Loucy (cell line): Measurements from ENCODE around the gene PAK4.

Experiments used
- H2AFZ ChIP-seq: fragments of 200-600 bp; sonication (generic); 2 replicates; pipeline ENCODE4 v1.6.0; 2016; ENCODE audit warnings: antibody characterized with exemption, mild to moderate bottlenecking, low read length, moderate library complexity
- H3F3A ChIP-seq: fragments of 200-600 bp; 2 replicates; pipeline ENCODE4 v1.6.0; 2016; ENCODE audit warnings: antibody characterized with exemption, low read depth, mild to moderate bottlenecking
- H3K27me3 ChIP-seq: fragments of 200-600 bp; sonication (generic); 2 replicates; pipeline ENCODE4 v1.6.1; 2014; ENCODE audit warnings: low read length, mild to moderate bottlenecking; ENCODE audit not compliant: insufficient read depth, poor library complexity, severe bottlenecking
- H3K36me3 ChIP-seq: fragments of 200-600 bp; sonication (generic); 2 replicates; pipeline ENCODE4 v1.6.1; 2016; ENCODE audit warnings: low read length; ENCODE audit not compliant: insufficient read depth
- H3K4me1 ChIP-seq: fragments of 200-600 bp; sonication (generic); 2 replicates; pipeline ENCODE4 v1.5.1; 2014; ENCODE audit warnings: low read length, mild to moderate bottlenecking; ENCODE audit not compliant: insufficient read depth, poor library complexity, severe bottlenecking
- H3K4me2 ChIP-seq: fragments of 200-600 bp; sonication (generic); 2 replicates; pipeline ENCODE4 v1.6.0; 2014; ENCODE audit warnings: antibody characterized with exemption, low read length, low read depth, mild to moderate bottlenecking; ENCODE audit not compliant: poor library complexity, severe bottlenecking
- H3K4me3 ChIP-seq: fragments of 200-600 bp; sonication (generic); 2 replicates; pipeline ENCODE4 v1.5.1; 2014; ENCODE audit warnings: low read length, mild to moderate bottlenecking, mixed read lengths; ENCODE audit not compliant: poor library complexity, severe bottlenecking
- H3K79me2 ChIP-seq: fragments of 200-600 bp; sonication (generic); 2 replicates; pipeline ENCODE4 v1.6.1; 2014; ENCODE audit warnings: low read length; ENCODE audit not compliant: insufficient read depth
- H3K9ac ChIP-seq: fragments of 200-600 bp; sonication (generic); 2 replicates; pipeline ENCODE4 v1.6.0; 2014; ENCODE audit warnings: mild to moderate bottlenecking, low read depth, low read length, moderate library complexity; ENCODE audit not compliant: poor library complexity, severe bottlenecking
- H3K9me2 ChIP-seq: fragments of 200-600 bp; sonication (generic); replicated peaks from 2 replicates; pipeline ENCODE4 v1.6.1; 2016; ENCODE audit warnings: low read depth, low read length, mixed read lengths
- H3K9me3 ChIP-seq: fragments of 200-600 bp; sonication (generic); 2 replicates; pipeline ENCODE4 v1.6.1; 2014; ENCODE audit warnings: mild to moderate bottlenecking, antibody characterized with exemption, low read length, low read depth; ENCODE audit not compliant: insufficient read depth
- H4K20me1 ChIP-seq: fragments of 200-600 bp; sonication (generic); 2 replicates; pipeline ENCODE4 v1.6.0; 2014; ENCODE audit warnings: antibody characterized with exemption, low read length, mild to moderate bottlenecking; ENCODE audit not compliant: insufficient read depth, poor library complexity, severe bottlenecking
- CTCF ChIP-seq: fragments of 200-600 bp; sonication (generic); conservative IDR thresholded peaks from 2 replicates; pipeline ENCODE4 v1.5.1; 2014; ENCODE audit warnings: mild to moderate bottlenecking, antibody characterized with exemption, low read length
- EZH2phosphoT487 ChIP-seq: fragments of 200-600 bp; IDR thresholded peaks from 2 replicates; pipeline ENCODE4 v1.6.1; 2018; ENCODE audit warnings: antibody characterized with exemption, mild to moderate bottlenecking, moderate library complexity, borderline replicate concordance

The PAK4 gene

GRCh38 chr19:39146686-39147450 is 21.3 kb downstream of the PAK4 start:
- peaks cover 78% of the 10 kb centered on the region for H3K79me2 ChIP-seq
- TF ChIP-seq EZH2phosphoT487, result no peak
- no peak for TF ChIP-seq CTCF
- peaks cover 15% of the 10 kb centered on the region for H4K20me1 ChIP-seq

GRCh38 chr19:39147480-39147879 is 21.9 kb downstream of the PAK4 start:
- H3K9me3 ChIP-seq, result no peaks in the 10 kb centered on the region
- H3K79me2 ChIP-seq, result peaks cover 72% of the 10 kb centered on the region
- H4K20me1 ChIP-seq, result peaks cover 15% of the 10 kb centered on the region
- peaks cover 8% of the 10 kb centered on the region; the same call in 1 of the 2 replicates for H3K36me3 ChIP-seq
- H3K27me3 ChIP-seq, result no peaks in the 10 kb centered on the region
- no peak overlapping the region for H3K4me2 ChIP-seq
- H3K9ac ChIP-seq, result no peak overlapping the region
- H3F3A ChIP-seq, result no peaks in the 10 kb centered on the region
- no peaks in the 10 kb centered on the region for H3K9me2 ChIP-seq
- H3K4me3 ChIP-seq, result no peak overlapping the region
- H2AFZ ChIP-seq, result no peak overlapping the region
- TF ChIP-seq EZH2phosphoT487 (no peak), CTCF (no peak)
- peaks cover 22% of the 10 kb centered on the region for H3K4me1 ChIP-seq

More at GRCh38 chr19:39146686-39147450, 21.3 kb downstream of the PAK4 start:
- no peak overlapping the region for H3K4me3 ChIP-seq
- peaks cover 8% of the 10 kb centered on the region; the same call in 1 of the 2 replicates for H3K36me3 ChIP-seq
- no peaks in the 10 kb centered on the region for H3F3A ChIP-seq
- no peak overlapping the region for H2AFZ ChIP-seq
- peaks cover 22% of the 10 kb centered on the region for H3K4me1 ChIP-seq
- no peak overlapping the region for H3K4me2 ChIP-seq
- H3K9me3 ChIP-seq, result no peaks in the 10 kb centered on the region
- no peaks in the 10 kb centered on the region for H3K27me3 ChIP-seq
- no peaks in the 10 kb centered on the region for H3K9me2 ChIP-seq
- H3K9ac ChIP-seq, result no peak overlapping the region

- Histone ChIP-seq H3K9me2 (no peaks in the 10 kb centered on the region), H3K4me1 (peaks cover 23% of the 10 kb centered on the region), H3K4me3 (no peak overlapping the region), H3K27me3 (no peaks in the 10 kb centered on the region), H3K36me3 (peaks cover 8% of the 10 kb centered on the region; the same call in 1 of the 2 replicates), H3K9ac (no peak overlapping the region), H2AFZ (no peak overlapping the region), H3K9me3 (no peaks in the 10 kb centered on the region), H4K20me1 (peaks cover 13% of the 10 kb centered on the region), H3K4me2 (no peak overlapping the region), H3K79me2 (peaks cover 67% of the 10 kb centered on the region), H3F3A (no peaks in the 10 kb centered on the region)
- TF ChIP-seq CTCF (no peak), EZH2phosphoT487 (no peak)
Observed at GRCh38 chr19:39148939-39149529, 23.4 kb downstream of the PAK4 start.
